Smooth muscle cell (in vitro differentiated cells): Measurements from ENCODE around the gene CMAS. TPM values are rescaled to one million over a fixed set of nuclear protein-coding genes. Genes with fewer than 3 reads are reported as not detected.

Experiments
- DNase-seq: peaks from one replicate; lab custom pipeline; 2025; ENCODE audit not compliant: unreplicated experiment; lab: John Stamatoyannopoulos, UW
- H2AFZ ChIP-seq: fragments of 200-600 bp; sonication (generic); 2 replicates; pipeline ENCODE4 v1.6.0; 2016; ENCODE audit warnings: antibody characterized with exemption, low read depth, mild to moderate bottlenecking
- H3F3A ChIP-seq: fragments of 200-600 bp; sonication (generic); 2 replicates; pipeline ENCODE4 v1.6.0; 2017; ENCODE audit warnings: antibody characterized with exemption, low read depth
- H3K27ac ChIP-seq: fragments of 200-600 bp; sonication (generic); 2 replicates; pipeline ENCODE4 v1.5.1; 2016; ENCODE audit warnings: low read depth, mild to moderate bottlenecking
- H3K27me3 ChIP-seq: fragments of 200-600 bp; sonication (generic); 2 replicates; pipeline ENCODE4 v1.6.1; 2016; ENCODE audit warnings: low read depth, mild to moderate bottlenecking
- H3K36me3 ChIP-seq: fragments of 200-600 bp; sonication (generic); 2 replicates; pipeline ENCODE4 v1.5.1; 2016; ENCODE audit warnings: low read depth
- H3K4me1 ChIP-seq: fragments of 200-600 bp; sonication (generic); 2 replicates; pipeline ENCODE4 v1.5.1; 2016; ENCODE audit warnings: low read depth
- H3K4me2 ChIP-seq: fragments of 200-600 bp; sonication (generic); 2 replicates; pipeline ENCODE4 v1.6.0; 2016; ENCODE audit warnings: mild to moderate bottlenecking
- H3K4me3 ChIP-seq: fragments of 200-600 bp; sonication (generic); 2 replicates; pipeline ENCODE4 v1.5.1; 2016; ENCODE audit warnings: mild to moderate bottlenecking
- H3K79me2 ChIP-seq: fragments of 200-600 bp; sonication (generic); 2 replicates; pipeline ENCODE4 v1.6.0; 2016; ENCODE audit warnings: low read depth, mild to moderate bottlenecking
- H3K9ac ChIP-seq: fragments of 200-600 bp; sonication (generic); 2 replicates; pipeline ENCODE4 v1.6.0; 2016; ENCODE audit warnings: low read depth
- H3K9me3 ChIP-seq: fragments of 200-600 bp; sonication (generic); replicated peaks from 2 replicates; pipeline ENCODE4 v1.5.1; 2016; ENCODE audit warnings: low read depth
- H4K20me1 ChIP-seq: fragments of 200-600 bp; sonication (generic); 2 replicates; pipeline ENCODE4 v1.6.0; 2016; ENCODE audit warnings: low read depth
- CTCF ChIP-seq: fragments of 200-600 bp; sonication (generic); IDR thresholded peaks from 2 replicates; pipeline ENCODE4 v1.5.1; 2017; ENCODE audit warnings: borderline replicate concordance, mild to moderate bottlenecking, antibody characterized with exemption; ENCODE audit not compliant: insufficient read depth, poor library complexity, severe bottlenecking
- WGBS: methylation state at CpG from one replicate; pipeline ENCODE4 v1.1.7; 2016; ENCODE audit warnings: low lambda C conversion rate; 5-methylcytosine and 5-hydroxymethylcytosine counted together
- polyA plus RNA-seq: library from polyadenylated mRNA; unstranded; fragments of >200 nt; fragmentation: Nextera tagmentation; extraction: Ambion mirVana; gene quantifications from 2 replicates; pipeline ENCODE4 v1.2.1, GENCODE V29; 2016
- total RNA-seq: library from RNA; depleted of rRNA; stranded (reverse); fragments of >200 nt; gene quantifications from 2 replicates; pipeline ENCODE4 v1.2.3, GENCODE V29; 2014

Gene CMAS
- total and polyA plus RNA-seq, 2 experiments from 2014 or later = 33.8 to 48.9 TPM

GRCh38 chr12:22008196-22008595, 37.8 kb upstream of the CMAS start:
- WGBS = 86% methylated on average over 7 of the region's 7 CpGs
- Histone ChIP-seq H3K4me2 (no peak overlapping the region), H3F3A (no peaks in the 10 kb centered on the region), H3K4me1 (no peaks in the 10 kb centered on the region), H4K20me1 (no peaks in the 10 kb centered on the region), H3K27ac (no peak overlapping the region), H2AFZ (no peak overlapping the region), H3K27me3 (no peaks in the 10 kb centered on the region), H3K36me3 (no peaks in the 10 kb centered on the region), H3K9ac (no peak overlapping the region), H3K79me2 (no peaks in the 10 kb centered on the region), H3K4me3 (no peak overlapping the region), H3K9me3 (no peaks in the 10 kb centered on the region)
- TF ChIP-seq CTCF = no peak
- DNase-seq = no peak

GRCh38 chr12:22014041-22014782, 31.8 kb upstream of the CMAS start:
- no peaks in the 10 kb centered on the region for H3K27me3 ChIP-seq
- no peaks in the 10 kb centered on the region for H3K36me3 ChIP-seq
- DNase-seq = no peak
- no peaks in the 10 kb centered on the region for H3K9me3 ChIP-seq
- no peaks in the 10 kb centered on the region for H3K79me2 ChIP-seq
- TF ChIP-seq CTCF = no peak
- no peak overlapping the region for H3K4me3 ChIP-seq
- H3F3A ChIP-seq = no peaks in the 10 kb centered on the region
- H3K4me2 ChIP-seq = no peak overlapping the region
- 79% methylated on average over 7 of the region's 7 CpGs for WGBS
- H3K9ac ChIP-seq = no peak overlapping the region
- H3K4me1 ChIP-seq = no peaks in the 10 kb centered on the region
- H3K27ac ChIP-seq = no peak overlapping the region
- H2AFZ ChIP-seq = no peak overlapping the region
- H4K20me1 ChIP-seq = no peaks in the 10 kb centered on the region

GRCh38 chr12:22014783-22015144, 31.3 kb upstream of the CMAS start:
- Histone ChIP-seq H3K9ac (no peak overlapping the region), H3K79me2 (no peaks in the 10 kb centered on the region), H3F3A (no peaks in the 10 kb centered on the region), H3K4me2 (no peak overlapping the region), H3K27me3 (no peaks in the 10 kb centered on the region), H3K27ac (no peak overlapping the region), H3K36me3 (no peaks in the 10 kb centered on the region), H3K4me1 (no peaks in the 10 kb centered on the region), H2AFZ (no peak overlapping the region), H3K4me3 (no peak overlapping the region), H4K20me1 (no peaks in the 10 kb centered on the region), H3K9me3 (no peaks in the 10 kb centered on the region)
- no peak for DNase-seq
- TF ChIP-seq CTCF = no peak
- 88% methylated on average over 7 of the region's 7 CpGs for WGBS

- no peaks in the 10 kb centered on the region for H3K79me2 ChIP-seq
- TF ChIP-seq CTCF = no peak
- no peaks in the 10 kb centered on the region for H3K36me3 ChIP-seq
Measured at GRCh38 chr12:22016982-22017381, 29.0 kb upstream of the CMAS start.

More at GRCh38 chr12:22016982-22017381, 29.0 kb upstream of the CMAS start:
- no peaks in the 10 kb centered on the region for H3K4me1 ChIP-seq
- H3K27me3 ChIP-seq = no peaks in the 10 kb centered on the region
- no peak overlapping the region for H2AFZ ChIP-seq
- H3K4me2 ChIP-seq = no peak overlapping the region
- no peak for DNase-seq
- no peaks in the 10 kb centered on the region for H4K20me1 ChIP-seq
- H3K9me3 ChIP-seq = no peaks in the 10 kb centered on the region
- no peaks in the 10 kb centered on the region for H3F3A ChIP-seq
- no peak overlapping the region for H3K9ac ChIP-seq
- no peak overlapping the region for H3K4me3 ChIP-seq
- no peak overlapping the region for H3K27ac ChIP-seq
